HG02610 (cell line): ENCODE results near the gene BIK.

ENCODE experiments used
- ATAC-seq: cut with Tn5 transposase; IDR thresholded peaks from one replicate; pipeline ENCODE4 v1.9.1; 2021; ENCODE audit warnings: mild to moderate bottlenecking, moderate library complexity; ENCODE audit not compliant: unreplicated experiment

The BIK gene

DNA sequence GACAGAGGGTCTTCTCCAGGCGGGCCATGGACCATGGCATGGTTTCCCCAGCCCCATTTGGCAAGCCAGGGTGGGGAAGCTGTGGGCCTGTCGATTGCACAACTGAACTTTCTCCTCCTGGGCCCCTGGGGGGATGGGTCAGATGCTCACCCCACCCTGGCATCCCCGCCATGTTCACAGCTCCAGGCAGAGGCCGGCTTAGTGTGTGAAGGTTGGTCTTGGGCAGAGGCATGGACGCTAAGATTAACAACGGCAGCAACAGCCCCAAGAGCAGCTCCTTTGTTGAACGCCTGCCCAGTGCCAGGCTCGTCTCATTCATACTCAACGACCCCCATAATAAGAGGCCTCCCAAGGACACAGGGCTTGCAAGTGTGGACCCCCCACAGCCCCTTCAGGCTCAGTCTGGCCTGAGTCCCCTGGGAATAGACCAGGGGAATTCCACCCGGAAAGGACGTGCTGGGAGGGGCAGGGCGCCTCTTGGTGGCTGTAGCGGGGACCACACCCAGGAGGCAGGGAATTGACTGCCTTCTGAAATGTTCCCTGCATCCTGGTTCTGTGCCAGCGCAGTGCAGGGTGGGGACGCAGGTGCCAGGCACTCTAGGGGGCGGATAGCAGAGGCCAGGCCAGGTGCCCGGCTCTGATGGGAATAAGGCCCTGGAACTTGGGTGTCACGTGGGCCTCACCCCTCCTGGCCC, 49.1 kb downstream of the BIK start:
- no peak for ATAC-seq

DNA sequence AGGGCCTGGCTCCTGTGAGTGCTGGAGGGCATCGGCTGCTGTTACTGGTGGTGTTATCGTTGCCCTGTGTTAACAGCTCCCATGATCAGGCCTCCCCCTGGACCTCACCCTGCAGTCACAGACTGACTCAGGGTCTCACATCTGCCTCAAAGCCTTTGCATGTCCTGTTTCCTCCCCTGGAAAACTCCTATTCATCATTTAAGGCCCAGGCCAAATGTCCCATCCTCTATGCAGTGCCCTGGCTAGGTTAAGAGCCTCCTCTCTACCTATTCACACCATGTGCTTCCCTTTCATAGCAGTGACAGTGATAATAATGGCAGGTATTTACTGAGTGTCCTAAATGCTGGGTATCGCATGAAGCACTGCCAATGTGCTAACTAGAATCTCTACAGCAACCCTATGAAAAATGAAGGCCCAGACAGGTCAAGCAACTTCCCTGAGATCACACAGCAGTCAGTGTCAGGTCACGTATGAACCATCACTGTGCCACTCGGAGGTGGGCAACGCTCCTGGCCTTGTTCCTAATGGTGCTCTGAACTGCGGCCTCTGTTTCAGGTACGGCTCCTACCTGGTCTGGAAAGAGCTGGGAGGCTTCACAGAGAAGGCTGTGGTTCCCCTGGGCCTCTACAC, 50.1 kb downstream of the BIK start:
- ATAC-seq, result no peak

DNA sequence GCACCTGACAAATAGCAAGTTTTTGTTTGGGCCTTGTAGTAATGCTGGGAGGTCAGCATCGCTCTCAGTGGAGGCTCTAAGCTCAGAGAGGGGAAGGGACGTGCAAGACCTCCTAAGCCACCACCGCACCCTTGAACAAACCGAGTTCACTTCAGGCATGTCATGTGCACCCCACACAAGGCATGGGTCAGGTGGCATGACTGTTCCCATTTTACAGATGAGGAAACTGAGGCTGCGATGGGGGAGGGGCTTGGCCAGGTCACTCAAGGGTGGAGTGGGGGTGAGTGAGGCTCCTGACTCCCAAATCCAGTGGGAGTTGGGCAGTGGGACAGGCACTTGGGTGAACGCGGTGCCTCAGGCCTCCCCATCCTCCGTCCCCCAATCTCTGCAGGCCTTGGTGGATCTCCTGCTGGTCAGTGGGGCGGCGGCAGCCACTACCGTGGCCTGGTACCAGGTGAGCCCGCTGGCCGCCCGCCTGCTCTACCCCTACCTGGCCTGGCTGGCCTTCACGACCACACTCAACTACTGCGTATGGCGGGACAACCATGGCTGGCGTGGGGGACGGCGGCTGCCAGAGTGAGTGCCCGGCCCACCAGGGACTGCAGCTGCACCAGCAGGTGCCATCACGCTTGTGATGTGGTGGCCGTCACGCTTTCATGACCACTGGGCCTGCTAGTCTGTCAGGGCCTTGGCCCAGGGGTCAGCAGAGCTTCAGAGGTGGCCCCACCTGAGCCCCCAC, 52.0 kb downstream of the BIK start:
- ATAC-seq, result no peak

DNA sequence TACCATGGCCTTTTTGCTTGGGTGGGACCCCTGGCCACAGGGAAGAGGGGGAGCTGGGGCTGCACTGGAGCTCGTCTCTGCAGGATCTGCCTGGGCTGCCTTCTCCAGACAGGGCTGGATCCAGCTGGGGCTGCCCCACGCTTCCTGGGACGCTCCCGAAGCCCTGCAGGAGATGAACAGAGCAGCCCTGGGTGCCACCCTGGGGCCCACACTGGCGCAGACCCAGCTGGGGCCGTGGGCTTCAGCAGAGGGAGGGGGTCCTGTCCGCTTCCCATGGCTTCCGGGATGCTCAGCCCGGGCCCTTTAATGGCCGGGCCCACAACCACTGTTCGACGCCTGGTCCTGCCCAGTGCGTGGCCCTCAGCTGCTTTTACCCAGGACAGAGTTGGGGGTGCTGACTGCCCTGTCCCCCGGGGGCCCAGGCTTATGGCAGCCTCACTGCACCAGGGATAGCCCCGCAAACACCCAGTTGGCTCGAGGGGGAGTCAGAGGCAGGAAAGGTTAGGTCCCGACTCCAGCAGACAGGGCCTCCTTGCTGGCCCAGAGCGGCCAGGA, 52.8 kb downstream of the BIK start:
- no peak for ATAC-seq

DNA sequence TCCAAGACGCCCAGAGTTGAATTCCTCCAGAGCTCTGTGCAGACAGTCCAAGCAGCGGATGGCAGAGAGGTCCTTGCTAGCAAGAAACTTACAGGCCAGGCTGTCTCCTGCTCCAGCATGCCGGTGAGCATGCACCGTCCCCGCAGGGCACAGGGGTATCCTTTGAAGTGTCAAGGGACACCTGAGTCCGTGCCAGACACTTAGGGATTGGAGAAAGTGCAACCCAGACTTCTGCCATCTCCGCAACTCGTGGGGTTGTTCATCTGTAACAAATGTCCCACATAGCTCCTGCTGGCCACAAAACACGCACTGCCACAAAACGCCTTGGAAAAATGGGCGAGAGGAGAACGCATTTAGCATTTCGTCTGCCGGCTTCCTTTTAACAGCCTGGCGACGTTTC, 54.1 kb downstream of the BIK start:
- ATAC-seq, result no peak

DNA sequence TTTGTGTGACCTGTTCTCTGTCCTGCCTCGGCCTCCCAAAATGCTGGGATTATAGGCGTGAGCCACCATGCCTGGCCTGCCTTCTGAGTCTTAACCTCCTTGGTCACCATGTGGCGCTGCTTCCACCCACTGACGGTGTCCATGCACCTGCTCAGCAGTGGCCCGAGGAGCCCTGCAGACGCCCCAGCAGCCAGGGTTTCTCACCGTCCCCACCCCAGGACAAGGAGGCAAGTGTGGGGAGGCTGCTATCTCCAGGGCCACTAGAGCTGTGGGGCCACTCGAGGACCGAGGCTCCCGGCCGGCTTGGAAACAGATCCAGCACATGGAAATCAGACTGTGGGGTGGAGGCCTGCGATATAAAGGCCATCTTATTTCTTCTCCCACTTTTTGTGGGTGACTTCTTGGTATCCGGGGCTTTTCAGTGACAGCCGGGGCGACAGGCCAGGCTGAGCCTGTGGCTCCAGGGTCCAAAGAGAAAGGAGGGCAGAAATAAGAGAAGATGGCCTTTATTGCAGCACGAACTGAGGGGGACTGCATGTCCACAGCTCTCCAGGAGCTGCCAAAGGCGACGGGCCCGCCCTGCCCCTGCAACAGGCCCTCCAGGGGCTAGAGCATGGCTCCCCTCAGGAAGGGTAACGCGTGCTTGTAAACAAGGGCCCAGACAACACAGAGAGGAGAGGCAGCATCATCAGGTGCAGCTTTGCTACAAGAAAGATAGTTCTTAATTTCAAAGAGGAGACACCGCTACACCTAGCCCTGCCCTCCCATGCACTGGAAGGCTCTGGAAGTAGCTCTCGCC, 55.8 kb downstream of the BIK start:
- no peak for ATAC-seq

DNA sequence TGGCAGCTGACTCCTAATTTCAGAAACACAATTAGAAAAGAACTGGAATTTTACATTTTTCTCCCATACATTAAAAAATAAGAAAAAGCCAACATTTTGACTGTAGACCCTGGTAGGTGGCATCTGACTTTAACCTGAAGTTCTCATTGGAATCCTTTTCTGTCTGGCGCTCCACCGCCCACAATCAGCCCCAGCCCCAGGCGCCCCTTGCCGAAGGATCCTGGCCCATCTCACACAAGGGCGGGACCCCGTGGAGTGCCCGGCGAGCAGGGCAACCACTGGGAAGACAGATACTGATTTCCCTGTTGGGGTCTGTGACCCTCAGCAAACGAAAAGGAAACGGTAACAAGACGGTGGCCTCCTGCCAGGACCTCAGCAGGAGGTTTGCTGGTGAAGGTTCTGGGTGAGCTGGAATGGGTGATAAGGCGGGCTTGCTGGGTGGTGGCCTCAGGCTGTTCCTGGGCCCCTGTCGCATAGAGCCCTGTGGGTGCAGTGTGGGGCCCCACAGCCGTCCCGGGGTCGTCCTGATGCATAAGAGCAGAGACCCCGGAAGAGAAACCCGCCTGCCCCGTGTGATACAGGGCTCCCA, 56.5 kb downstream of the BIK start:
- ATAC-seq, result no peak

DNA sequence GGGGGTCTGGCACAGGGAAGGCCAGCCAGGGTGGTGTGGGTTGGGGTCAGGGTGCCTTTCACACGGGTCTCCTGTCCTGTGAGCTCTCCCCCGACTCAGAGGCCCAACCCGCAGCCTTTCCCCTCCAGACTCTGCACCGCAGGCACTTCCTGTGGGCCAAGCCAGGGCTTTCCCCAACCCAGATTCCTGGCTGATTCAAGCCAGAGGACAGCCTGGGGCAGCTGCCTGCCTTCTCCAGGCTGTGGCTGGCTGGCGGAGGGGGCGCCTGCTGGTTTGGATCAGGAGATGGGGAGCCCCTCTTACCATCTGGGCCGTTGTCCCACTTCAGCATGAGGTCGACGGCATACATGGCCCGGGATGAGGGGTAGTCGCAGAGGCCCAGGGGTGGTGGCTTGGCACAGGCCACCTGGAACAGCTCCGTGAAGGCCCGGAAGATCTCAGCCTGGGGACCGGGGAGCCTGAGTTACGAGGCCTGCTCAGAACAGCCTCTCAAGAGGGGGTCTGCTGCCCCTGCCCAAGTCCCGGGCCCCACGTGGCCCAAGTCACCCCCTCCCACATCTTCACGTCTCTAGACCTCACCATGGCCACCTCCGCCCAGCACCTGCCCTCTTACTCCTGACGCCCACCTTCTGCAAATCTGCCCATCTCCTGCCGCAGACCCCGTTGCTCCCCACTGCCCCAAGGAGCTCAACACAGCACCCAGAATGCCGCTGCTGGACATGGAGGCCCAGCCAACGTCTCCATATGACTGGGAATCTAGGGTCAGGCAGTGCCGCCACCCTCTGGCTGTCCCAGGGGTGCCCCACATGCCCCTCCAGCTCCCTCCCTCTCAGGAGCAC, 58.1 kb downstream of the BIK start:
- no peak for ATAC-seq

DNA sequence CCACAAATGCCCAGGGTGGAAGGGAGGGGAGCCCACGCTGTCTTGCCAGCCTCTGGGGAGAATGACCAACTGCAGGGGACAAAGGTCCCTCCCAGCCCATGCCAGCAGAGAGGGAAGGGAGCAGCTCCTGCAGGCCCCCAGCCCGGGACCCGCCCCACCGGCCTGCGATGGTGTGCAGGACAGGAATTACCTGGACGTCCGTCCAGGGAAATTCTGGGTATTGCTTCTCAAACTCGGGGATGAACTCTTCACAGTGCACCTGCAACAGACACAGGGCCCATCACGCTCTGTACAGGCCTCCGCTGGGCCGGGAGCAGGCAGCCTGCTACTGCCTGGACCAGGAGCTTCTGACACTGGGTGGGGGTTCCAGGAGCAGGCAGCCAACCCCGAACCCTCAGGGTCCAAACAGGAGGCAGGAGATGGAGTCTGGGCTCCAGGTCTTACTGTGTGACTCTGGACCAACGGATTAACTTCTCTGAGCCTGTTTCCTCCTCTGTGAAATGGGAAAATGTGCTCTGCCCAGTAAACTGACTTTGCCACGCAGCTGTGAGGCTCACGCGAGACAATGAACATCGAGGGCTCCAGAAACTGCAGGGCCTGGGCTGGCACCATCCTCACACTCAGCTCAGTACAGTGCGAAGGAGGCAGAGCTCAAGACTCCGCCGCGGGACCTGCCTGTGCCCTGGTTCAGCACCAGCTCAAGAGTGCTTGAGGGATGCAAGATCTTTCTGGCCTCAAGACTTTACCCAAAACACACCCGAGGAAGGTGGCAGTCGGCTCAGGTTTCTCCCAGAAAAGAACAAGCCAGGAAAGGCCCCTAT, 59.0 kb downstream of the BIK start:
- ATAC-seq, result no peak

DNA sequence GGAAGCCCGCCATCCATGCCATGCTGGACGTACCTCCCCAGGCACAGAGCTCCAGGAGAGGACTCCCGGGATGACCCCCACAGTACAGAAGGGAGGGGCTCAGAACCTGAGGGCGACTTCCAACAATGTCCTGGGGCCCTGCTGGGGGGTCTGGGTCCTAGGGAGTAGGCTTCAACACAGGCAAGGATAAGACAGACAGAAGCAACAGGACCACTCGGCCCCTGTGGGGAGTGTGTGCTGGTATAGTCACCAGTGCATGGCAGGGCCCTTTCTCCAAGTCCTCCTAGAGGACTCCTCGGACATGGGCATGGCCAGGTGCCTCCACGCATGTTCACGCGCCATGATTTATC, 59.6 kb downstream of the BIK start:
- ATAC-seq, result no peak

DNA sequence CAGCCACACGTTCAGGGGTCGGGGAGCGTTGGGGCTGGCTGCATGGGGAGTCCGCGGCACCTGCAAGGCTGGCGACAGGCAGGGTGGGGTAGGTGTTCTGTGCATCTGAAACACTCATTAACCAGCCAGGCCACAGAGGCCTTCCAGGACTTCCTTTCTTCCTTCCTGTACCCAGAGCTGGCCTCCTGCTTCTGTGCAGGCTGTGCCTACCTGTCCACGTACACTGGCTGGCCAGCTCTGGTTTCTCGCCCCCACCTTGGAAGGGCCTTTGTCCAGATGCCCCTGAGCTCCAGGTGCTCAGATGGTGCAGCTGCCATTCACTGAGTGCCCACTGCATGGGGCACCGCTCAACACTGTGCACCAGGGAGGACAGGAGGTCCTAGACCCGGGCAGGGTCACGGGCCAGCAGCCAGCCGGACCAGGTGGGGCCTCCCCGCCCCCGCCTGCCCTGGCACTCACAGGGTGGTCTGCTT, 60.5 kb downstream of the BIK start:
- no peak for ATAC-seq

DNA sequence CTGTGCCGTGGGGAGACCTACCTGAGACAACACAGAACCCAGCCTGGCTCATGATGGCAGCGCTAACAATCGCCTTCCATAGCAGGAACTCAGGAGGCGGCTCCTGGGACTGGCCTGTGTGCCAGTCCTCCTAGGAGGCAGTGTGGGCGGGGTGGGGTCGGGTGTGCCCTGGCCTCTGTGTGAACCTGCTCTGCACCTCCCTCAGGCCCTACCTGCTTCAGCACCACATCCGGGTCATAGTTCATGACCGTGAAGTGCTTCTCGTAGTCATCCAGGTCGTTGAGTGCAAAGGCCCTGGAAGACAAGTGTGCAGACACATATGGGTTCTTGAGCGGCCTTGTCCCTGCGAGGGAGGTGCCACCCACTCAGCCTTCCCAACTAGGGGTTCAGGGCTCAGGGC, 61.1 kb downstream of the BIK start:
- no peak for ATAC-seq

DNA sequence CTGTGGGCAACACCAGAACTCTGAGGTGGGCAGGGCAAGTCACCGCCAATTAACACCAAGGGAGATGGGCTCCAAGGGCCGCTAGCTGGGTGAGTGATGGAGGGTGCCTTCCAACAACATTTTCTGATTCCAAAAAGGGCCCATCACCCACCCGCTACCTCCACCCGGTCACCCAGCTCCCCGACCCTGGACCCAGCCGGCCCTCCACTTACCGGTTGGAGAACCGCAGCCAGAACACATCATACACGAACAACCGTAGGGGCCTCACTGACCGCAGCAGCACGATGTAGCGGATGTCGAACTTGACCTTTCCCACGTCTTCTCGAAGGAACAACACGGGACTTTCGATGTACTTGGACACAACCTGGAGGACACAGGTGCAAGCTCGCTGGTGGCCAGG, 61.6 kb downstream of the BIK start:
- ATAC-seq, result no peak

DNA sequence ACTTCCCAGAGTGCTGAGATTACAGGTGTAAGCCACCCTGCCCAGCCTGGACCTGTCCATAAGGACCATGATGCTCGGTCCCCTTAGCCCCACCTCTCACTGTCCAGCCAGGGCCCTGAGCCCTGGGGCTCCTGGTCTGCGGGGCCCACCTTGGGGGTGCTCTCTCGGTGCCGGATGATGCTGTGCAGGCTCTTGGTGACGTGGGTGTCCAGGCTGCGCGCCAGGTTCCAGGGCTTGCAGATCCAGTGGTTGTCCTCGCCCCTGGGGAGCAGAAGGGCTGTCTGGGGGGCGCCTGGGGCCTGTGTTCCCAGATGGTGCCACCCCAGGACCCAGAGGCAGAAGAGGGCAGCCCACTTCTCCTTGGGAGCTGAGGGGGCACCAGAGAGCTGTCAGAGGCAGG, 63.0 kb downstream of the BIK start:
- no peak for ATAC-seq

DNA sequence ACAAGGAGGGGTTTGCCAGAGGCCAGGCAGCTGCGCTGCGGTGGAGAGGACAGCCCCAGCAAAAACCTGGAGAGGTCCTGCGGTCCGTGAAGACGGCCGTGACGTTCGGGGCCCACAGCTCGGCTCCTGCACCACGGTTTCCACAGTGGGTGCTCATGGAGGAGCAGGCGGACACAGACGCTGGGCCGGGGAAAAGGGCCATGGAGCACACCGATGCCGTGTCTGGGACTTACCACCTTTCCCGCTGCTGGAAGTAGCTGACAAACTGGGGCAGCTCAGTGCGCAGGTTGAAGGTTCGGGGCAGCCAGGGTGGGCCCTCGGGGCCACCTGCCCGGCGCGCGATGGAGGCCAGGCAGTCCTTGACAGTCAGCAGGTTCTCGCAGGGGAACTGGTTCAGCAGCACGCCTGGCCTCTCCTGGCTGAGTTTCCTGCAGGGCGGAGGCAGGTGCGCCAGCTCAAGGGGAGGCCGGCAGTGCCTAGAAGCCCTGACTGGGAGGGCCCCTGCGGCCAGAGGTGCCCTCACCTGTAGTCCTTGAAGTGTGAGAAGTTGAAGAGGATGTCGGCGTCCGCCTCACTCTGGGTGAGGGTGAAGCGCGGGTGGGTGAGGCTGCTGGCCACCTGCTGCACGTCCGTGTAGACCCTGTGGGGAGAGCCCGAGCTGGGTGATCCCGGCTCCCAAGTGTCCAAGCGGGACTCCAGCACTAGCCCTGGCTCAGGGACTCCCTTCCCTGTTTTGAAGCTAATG, 63.6 kb downstream of the BIK start:
- no peak for ATAC-seq

DNA sequence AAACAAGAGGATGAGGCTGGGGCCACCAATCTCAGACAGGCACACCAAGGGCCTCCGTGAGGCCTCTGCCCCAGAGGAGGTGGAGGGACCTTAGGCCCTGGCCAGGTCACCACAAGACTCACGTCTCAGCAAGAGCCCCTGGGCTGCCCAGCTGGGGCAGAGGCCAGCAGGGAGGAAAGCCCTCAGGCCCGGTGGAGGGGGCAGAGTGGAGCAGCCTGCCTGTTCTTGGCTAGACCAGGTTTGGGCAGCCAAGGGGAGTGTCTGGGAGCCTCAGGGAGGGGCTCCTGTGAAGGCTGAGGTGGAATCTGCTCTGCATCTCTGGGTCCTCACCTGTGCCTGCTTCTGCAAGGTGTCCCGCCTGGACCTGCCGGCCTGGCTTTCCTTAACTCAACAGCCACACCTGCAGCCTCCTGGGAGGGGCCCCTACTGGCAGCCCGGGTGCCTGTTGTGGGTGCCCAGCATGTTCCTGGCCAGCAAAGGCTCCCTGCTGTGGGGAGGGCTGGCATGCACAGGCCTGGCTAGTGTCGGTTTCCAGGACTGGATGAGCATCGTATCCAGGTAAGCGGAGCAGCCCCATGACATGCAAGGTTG, 64.5 kb downstream of the BIK start:
- ATAC-seq, result no peak

DNA sequence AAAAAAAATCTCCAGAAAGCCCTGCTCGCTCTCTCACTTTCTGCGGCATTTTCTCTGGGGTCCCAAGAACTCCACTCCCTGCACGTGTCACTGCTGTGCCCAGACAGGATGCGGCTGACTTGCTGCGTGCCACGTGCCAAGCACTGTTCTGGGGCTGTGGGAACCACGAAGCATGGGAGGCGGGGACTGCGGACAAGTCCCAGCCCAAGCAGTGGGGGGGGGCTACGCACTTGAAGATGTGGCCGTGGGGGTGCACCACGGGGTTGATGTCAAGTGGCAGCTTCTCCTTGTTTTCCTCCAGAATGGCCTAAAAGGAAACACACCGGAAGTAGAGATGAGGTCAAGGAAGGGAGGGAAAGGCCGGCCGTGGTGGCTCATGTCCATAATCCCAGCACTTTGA, 65.5 kb downstream of the BIK start:
- ATAC-seq, result no peak

DNA sequence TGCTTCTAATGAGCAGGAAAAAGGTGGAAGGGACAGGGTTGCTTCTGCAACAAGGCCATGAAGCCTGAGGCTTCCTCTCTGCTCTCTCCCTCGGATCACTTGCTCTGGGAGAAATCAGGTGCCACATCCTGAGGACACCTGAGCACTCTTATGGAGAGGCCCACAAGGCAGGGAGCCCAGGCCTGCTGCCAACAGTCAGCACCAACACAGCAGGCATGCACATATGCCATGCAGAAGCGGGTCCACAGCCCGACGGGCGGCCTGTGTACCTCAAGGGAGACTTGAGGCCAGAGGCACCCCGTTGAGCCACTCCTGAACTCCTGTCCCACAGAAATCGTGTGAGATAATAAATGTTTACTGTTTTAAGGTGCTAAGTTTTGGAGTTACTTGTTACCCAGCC, 66.9 kb downstream of the BIK start:
- ATAC-seq, result no peak
